Measurements from ENCODE around the gene GCNT2.
"Not testable (repeated sequence)": the region's sequence is repeated elsewhere in the genome, so short reads cannot be mapped to it uniquely, and the experiment has no call there.

GCNT2 gene

DNA sequence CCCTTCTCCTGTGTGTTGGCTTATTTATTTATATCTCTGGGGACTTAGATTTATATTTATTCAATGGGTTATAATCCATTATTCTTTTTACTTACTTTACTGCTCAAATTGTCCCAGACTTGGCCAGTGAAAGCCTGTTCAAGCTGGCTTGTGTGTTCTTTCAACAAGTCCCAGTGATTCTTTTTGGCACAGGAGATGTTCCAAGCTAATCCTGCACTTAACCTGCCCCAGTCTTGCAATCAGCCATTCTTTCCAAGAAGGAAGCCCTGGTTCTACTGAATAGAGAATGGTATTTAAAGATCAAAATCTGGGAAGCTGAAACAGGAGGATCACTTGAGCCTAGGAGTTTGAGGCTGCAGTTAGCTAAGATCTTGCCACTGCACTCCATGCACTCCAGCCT lies 26.7 kb downstream of the GCNT2 start:
- DNase-seq (ENCODE audit: low read depth in 1 of 2, low spot score in 1 of 2): no peak

GRCh38 chr6:10550764-10551163 lies 29.6 kb downstream of the GCNT2 start:
- DNase-seq (ENCODE audit: low read depth in 1 of 2, low spot score in 1 of 2): no peak

DNA sequence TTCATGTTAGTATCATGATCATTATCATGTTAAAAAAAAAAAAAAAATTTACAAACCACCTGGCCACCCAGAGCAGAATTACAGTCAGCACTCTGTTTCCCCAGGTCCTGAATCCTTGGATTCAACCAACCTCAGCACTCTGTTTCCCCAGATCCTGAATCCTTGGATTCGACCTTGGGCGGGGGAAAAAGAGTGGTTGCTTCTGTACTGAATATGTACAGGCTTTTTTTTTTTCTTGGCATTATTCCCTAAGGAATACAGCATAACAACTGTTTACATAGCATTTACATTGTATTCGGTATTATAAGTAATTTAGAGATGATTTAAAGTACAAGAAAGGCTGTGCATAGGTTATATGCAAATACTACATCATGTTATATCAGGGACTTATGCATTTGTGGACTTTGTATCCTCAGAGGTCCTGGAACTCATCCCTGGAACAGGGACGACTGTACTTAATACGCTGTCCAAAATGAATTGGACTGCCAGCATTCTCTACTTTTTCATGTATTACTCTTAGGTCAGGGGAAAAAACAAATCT lies 31.2 kb downstream of the GCNT2 start:
- no peak for DNase-seq (ENCODE audit: low read depth in 1 of 2, low spot score in 1 of 2)

GRCh38 chr6:10553871-10554270 lies 32.7 kb downstream of the GCNT2 start:
- no peak for DNase-seq (ENCODE audit: low read depth in 1 of 2, low spot score in 1 of 2)

GRCh38 chr6:10554826-10555225 lies 33.7 kb downstream of the GCNT2 start:
- no peak for DNase-seq (ENCODE audit: low read depth in 1 of 2, low spot score in 1 of 2)

DNA sequence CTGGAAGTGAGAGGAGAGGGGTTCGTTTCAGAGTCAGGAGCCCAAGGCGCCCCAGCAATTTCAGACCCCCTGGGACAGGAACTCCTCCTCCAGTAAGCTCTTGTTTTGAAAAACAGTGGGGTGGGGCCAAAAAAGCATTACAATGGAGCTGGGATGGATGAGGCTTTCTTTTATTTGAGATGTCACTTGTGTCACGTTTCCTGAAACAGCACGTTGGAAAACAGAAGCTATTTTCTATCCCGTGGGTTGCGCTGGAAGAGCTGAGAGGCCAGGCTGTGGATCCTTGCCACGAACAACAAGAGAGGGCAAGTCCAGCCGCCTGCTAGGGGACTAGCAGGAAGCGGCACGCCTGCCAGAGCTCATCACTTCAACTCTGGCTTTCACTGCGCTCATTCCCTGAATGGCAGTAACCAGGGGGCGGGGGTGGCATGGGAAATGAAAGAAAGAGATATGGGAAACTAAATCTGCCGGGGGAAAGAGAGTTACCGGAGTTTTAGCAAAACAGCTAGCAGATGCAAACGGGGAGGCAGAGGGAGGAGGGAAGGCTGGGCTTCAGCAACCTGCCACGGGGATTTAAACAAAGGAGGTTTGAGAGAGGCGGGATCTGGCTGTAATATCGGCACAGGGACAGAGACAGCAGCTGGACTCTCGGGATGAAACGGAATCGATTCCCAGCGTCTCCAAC lies 34.6 kb downstream of the GCNT2 start:
- no peak for DNase-seq (ENCODE audit: low read depth in 1 of 2, low spot score in 1 of 2)

- no peak for DNase-seq (ENCODE audit: low read depth in 1 of 2, low spot score in 1 of 2)
Observed at GRCh38 chr6:10556589-10556988, 35.4 kb downstream of the GCNT2 start.

- no peak for DNase-seq (ENCODE audit: low read depth in 1 of 2, low spot score in 1 of 2)
Observed at GRCh38 chr6:10556992-10557391, 35.8 kb downstream of the GCNT2 start.

GRCh38 chr6:10557913-10558312 lies 36.8 kb downstream of the GCNT2 start:
- DNase-seq (ENCODE audit: low read depth in 1 of 2, low spot score in 1 of 2): no peak

DNA sequence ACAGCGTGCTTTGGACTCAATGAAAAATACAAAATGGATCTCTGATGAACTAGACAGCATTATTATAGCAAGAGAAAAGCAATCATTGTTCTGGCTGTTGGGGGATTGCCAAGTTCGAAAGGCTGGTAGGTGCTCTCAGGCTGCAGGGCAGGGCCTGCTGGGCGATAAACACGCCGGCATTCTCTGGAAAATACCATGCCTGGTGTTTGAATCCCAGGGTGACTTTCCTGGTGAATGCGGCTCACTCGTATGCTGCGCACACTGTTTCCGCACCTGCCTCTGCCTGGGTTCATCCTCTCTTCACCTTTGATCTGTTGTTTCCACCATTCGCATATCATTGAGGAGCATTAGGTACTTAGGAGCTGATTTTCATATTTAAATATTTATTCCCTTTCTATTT lies 37.4 kb downstream of the GCNT2 start:
- DNase-seq (ENCODE audit: low read depth in 1 of 2, low spot score in 1 of 2): no peak

GRCh38 chr6:10559522-10560152 lies 38.5 kb downstream of the GCNT2 start:
- no peak for DNase-seq (ENCODE audit: low read depth in 1 of 2, low spot score in 1 of 2)

GRCh38 chr6:10561611-10562199 lies 40.6 kb downstream of the GCNT2 start:
- no peak for DNase-seq (ENCODE audit: low read depth in 1 of 2, low spot score in 1 of 2)

DNA sequence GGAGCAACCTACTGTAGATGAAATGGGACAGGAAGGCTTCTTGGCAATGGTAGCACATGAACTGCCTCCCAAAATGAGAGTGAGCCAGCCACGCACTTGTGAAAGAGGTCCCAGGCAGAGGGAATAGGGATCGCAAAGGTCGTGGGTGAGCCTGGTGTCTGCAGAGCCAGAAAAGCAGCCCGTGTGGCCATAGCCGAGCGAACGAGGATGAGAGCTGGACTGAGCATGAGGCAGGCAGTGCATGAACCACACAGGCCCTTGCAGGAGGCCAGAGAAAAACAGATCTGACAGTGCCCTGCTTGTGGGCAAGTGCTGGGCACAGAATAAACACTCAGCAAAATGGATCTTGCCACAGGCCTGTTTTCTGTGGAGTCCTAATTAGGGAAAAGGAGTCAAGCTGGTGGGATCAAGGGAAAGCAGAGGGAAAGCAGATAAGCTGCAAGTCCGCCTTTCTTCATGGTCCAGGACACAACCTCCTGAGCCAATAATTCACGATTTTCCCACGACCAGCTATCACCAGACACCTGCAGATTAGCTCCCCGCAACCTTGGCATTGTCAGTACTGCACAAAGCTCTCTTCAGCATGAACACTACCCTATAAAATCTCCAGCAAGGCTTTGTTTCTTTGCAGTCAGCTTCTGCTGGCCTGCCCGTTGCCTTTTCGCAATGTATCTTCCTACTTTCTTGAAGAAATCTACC lies 44.0 kb downstream of the GCNT2 start:
- DNase-seq (ENCODE audit: low read depth in 1 of 2, low spot score in 1 of 2): no peak

DNA sequence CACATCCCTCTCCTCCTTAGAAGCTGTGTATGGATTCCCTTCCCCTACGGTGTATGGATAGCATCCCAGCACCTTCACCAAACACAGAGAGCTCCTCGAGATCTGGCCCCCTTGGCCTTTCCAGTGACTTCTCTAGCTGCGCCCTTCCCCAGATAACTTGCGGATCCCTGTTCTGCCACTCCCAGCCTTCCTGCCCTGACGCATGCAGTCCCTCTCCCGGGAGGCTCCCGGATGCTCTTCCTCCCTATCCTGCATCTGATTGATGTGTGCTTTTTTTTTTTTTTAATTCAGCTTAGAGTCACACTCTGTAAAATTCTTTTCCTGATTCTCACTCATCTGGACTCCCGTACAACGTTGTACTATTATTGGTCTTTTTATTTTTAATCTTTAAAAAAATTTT lies 44.8 kb downstream of the GCNT2 start:
- DNase-seq (ENCODE audit: low read depth in 1 of 2, low spot score in 1 of 2): no peak

- no peak for DNase-seq (ENCODE audit: low read depth in 1 of 2, low spot score in 1 of 2)
Observed at GRCh38 chr6:10567256-10568026, 46.3 kb downstream of the GCNT2 start.

GRCh38 chr6:10569392-10570127 lies 48.4 kb downstream of the GCNT2 start:
- no peak for DNase-seq (ENCODE audit: low read depth in 1 of 2, low spot score in 1 of 2)

GRCh38 chr6:10575519-10575918 lies 54.4 kb downstream of the GCNT2 start:
- not testable (repeated sequence) for DNase-seq (ENCODE audit: low read depth in 1 of 2, low spot score in 1 of 2)

DNA sequence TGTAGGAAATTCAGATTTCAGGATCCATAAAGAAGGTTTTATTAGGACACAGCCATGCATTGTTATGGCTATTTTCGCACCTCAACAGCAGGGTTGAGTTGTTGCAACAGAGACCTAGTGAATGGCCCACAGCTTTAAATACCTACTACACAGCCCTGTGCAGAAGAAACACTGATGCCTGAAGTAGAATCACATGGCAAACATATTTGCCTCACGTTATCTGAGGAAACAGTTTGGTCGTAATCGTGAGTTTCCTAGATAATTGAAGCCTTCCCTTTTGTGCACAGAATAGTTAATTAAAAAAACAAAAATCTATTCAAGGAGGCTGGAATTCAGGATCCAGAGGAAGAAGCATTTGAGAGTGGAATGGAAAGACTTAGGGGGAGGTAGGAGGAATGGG lies 55.1 kb downstream of the GCNT2 start:
- DNase-seq (ENCODE audit: low read depth in 1 of 2, low spot score in 1 of 2): no peak

- DNase-seq (ENCODE audit: low read depth in 1 of 2, low spot score in 1 of 2): no peak
Observed at GRCh38 chr6:10577112-10577511, 56.0 kb downstream of the GCNT2 start.

DNA sequence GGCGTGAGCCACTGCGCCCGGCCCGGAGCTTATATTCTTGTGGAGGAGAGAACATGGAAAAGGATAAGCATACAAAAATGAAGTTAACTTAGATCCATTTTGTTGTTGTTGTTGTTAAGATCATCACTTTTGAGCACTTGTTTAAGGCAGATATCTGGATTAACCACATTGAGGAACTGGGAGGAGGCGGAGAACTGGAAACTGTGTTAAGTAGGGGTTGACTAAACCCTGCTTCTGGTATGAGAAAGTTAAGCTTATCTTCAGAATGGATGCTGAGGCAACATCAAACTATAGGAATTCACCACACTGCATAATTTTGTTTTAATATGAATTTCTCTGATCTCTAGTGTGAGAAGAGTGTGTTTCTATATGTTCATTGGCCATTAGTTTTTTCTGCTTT lies 57.6 kb downstream of the GCNT2 start:
- no peak for DNase-seq (ENCODE audit: low read depth in 1 of 2, low spot score in 1 of 2)

Data from activated CD4-positive, alpha-beta T cell treated with anti-CD3 and anti-CD28 coated beads, Interleukin-2, amount 50 U/mL, for 24 hours (primary cell).